Osteocyte (in vitro differentiated cells): ENCODE data around the gene RSRC1. TPM values are rescaled to one million over a fixed set of nuclear protein-coding genes. Genes with fewer than 3 reads are reported as not detected.

Experiments
- DNase-seq: peaks from one replicate; pipeline ENCODE4 v3.0.0; 2021; ENCODE audit warnings: mixed read lengths; ENCODE audit not compliant: unreplicated experiment; ENCODE audit errors: extremely low spot score
- H3K27ac Mint-ChIP-seq: one replicate; pipeline ENCODE4 v1.8.0; 2021; ENCODE audit warnings: mild to moderate bottlenecking, mixed read lengths; ENCODE audit not compliant: unreplicated experiment
- H3K27me3 Mint-ChIP-seq: one replicate; pipeline ENCODE4 v1.8.0; 2021; ENCODE audit warnings: mixed read lengths; ENCODE audit not compliant: unreplicated experiment
- H3K36me3 Mint-ChIP-seq: one replicate; pipeline ENCODE4 v1.8.0; 2021; ENCODE audit warnings: mixed read lengths; ENCODE audit not compliant: unreplicated experiment
- H3K4me1 Mint-ChIP-seq: one replicate; pipeline ENCODE4 v1.8.0; 2021; ENCODE audit warnings: mixed read lengths; ENCODE audit not compliant: unreplicated experiment
- H3K4me3 Mint-ChIP-seq: one replicate; pipeline ENCODE4 v1.8.0; 2021; ENCODE audit warnings: mild to moderate bottlenecking, moderate library complexity, mixed read lengths; ENCODE audit not compliant: unreplicated experiment
- H3K9me3 Mint-ChIP-seq: one replicate; pipeline ENCODE4 v1.8.0; 2021; ENCODE audit warnings: mixed read lengths; ENCODE audit not compliant: unreplicated experiment
- CTCF ChIP-seq: fragments of 200-600 bp; sonication (generic); IDR thresholded peaks from 2 replicates; pipeline ENCODE4 v1.5.0; 2021; ENCODE audit warnings: antibody characterized with exemption, mild to moderate bottlenecking, moderate library complexity
- total RNA-seq: library from RNA; stranded (reverse); gene quantifications from 2 replicates; pipeline ENCODE4 v1.2.1, GENCODE V29; 2021

Gene RSRC1
- total RNA-seq, 1 donor from 2014 or later: 26.3 TPM

- H3K27me3 Mint-ChIP-seq: no peaks in the 10 kb centered on the region
- H3K9me3 Mint-ChIP-seq: peaks cover 9% of the 10 kb centered on the region
- no peaks in the 10 kb centered on the region for H3K36me3 Mint-ChIP-seq
- H3K4me1 Mint-ChIP-seq: no peaks in the 10 kb centered on the region
- no peak for DNase-seq
- TF ChIP-seq CTCF: no peak
- H3K4me3 Mint-ChIP-seq: no peak overlapping the region
- no peak overlapping the region for H3K27ac Mint-ChIP-seq
These were observed 134.4 kb downstream of the RSRC1 start for GRCh38 chr3:158244274-158244673.

GRCh38 chr3:158247288-158247687 lies 137.4 kb downstream of the RSRC1 start:
- Mint-ChIP-seq H3K27me3 (no peaks in the 10 kb centered on the region), H3K4me3 (no peak overlapping the region), H3K9me3 (peaks cover 23% of the 10 kb centered on the region), H3K36me3 (peaks cover under 1% of the 10 kb centered on the region), H3K4me1 (no peaks in the 10 kb centered on the region), H3K27ac (no peak overlapping the region)
- no peak for TF ChIP-seq CTCF
- DNase-seq: no peak

GRCh38 chr3:158248261-158248660 lies 138.4 kb downstream of the RSRC1 start:
- Mint-ChIP-seq H3K27ac (no peak overlapping the region), H3K27me3 (no peaks in the 10 kb centered on the region), H3K4me3 (no peak overlapping the region), H3K36me3 (peaks cover 8% of the 10 kb centered on the region), H3K4me1 (no peaks in the 10 kb centered on the region), H3K9me3 (peaks cover 31% of the 10 kb centered on the region)
- no peak for TF ChIP-seq CTCF
- DNase-seq: no peak

- Mint-ChIP-seq H3K27ac (no peak overlapping the region), H3K36me3 (peaks cover 9% of the 10 kb centered on the region), H3K27me3 (no peaks in the 10 kb centered on the region), H3K4me3 (no peak overlapping the region), H3K4me1 (no peaks in the 10 kb centered on the region), H3K9me3 (peaks cover 31% of the 10 kb centered on the region)
- TF ChIP-seq CTCF: no peak
- DNase-seq: no peak
These were observed 139.3 kb downstream of the RSRC1 start for GRCh38 chr3:158249183-158249582.

GRCh38 chr3:158258619-158259018 lies 148.7 kb downstream of the RSRC1 start:
- H3K4me1 Mint-ChIP-seq: peaks cover 3% of the 10 kb centered on the region
- H3K36me3 Mint-ChIP-seq: peaks cover 11% of the 10 kb centered on the region
- H3K4me3 Mint-ChIP-seq: no peak overlapping the region
- TF ChIP-seq CTCF: no peak
- no peaks in the 10 kb centered on the region for H3K27me3 Mint-ChIP-seq
- no peak for DNase-seq
- no peak overlapping the region for H3K27ac Mint-ChIP-seq
- H3K9me3 Mint-ChIP-seq: peaks cover 12% of the 10 kb centered on the region
